ENCODE measurements around the gene FOXL3.

DNA sequence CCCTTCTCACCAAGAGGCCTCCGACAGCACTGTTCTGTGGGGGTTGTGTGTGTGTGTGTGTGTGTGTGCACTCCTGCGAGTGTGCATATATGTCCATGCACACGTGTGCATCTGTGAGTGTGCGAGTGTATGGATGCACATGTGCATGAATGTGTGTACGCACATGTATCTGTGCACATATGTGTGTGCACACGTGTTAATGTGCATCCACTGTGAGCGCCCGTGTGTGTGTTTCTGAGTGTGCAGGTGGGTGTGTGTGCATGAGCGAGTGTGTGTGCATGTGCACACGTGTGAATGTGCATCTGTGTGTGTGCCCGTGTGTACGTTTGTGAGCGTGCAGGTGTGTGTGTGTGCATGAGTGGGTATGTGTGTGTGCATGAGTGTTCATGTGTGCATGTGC is 48.5 kb upstream of the FOXL3 start:
- TF ChIP-seq YY1 (IDR thresholded peaks at IDR 0.05) (no peak), EGR1 (IDR thresholded peaks at IDR 0.05; ENCODE audit: low read depth in 2 of 2) (no peak), RAD21 (IDR thresholded peaks at IDR 0.05) (no peak), FOXA1 (IDR thresholded peaks at IDR 0.05) (no peak), TAF1 (conservative IDR thresholded peaks at IDR 0.05) (no peak), SP1 (IDR thresholded peaks at IDR 0.05) (no peak), HNF4G (IDR thresholded peaks at IDR 0.05) (no peak), RXRA (IDR thresholded peaks at IDR 0.05) (no peak)
- TF ChIP-seq, protein P1, sequence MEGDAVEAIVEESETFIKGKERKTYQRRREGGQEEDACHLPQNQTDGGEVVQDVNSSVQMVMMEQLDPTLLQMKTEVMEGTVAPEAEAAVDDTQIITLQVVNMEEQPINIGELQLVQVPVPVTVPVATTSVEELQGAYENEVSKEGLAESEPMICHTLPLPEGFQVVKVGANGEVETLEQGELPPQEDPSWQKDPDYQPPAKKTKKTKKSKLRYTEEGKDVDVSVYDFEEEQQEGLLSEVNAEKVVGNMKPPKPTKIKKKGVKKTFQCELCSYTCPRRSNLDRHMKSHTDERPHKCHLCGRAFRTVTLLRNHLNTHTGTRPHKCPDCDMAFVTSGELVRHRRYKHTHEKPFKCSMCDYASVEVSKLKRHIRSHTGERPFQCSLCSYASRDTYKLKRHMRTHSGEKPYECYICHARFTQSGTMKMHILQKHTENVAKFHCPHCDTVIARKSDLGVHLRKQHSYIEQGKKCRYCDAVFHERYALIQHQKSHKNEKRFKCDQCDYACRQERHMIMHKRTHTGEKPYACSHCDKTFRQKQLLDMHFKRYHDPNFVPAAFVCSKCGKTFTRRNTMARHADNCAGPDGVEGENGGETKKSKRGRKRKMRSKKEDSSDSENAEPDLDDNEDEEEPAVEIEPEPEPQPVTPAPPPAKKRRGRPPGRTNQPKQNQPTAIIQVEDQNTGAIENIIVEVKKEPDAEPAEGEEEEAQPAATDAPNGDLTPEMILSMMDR (IDR thresholded peaks at IDR 0.05; ENCODE audit: low read depth, low read length, missing input control) = no peak
- TF ChIP-seq, protein P2, sequence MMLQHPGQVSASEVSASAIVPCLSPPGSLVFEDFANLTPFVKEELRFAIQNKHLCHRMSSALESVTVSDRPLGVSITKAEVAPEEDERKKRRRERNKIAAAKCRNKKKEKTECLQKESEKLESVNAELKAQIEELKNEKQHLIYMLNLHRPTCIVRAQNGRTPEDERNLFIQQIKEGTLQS (IDR thresholded peaks at IDR 0.05) = no peak
- TF ChIP-seq, protein P3, sequence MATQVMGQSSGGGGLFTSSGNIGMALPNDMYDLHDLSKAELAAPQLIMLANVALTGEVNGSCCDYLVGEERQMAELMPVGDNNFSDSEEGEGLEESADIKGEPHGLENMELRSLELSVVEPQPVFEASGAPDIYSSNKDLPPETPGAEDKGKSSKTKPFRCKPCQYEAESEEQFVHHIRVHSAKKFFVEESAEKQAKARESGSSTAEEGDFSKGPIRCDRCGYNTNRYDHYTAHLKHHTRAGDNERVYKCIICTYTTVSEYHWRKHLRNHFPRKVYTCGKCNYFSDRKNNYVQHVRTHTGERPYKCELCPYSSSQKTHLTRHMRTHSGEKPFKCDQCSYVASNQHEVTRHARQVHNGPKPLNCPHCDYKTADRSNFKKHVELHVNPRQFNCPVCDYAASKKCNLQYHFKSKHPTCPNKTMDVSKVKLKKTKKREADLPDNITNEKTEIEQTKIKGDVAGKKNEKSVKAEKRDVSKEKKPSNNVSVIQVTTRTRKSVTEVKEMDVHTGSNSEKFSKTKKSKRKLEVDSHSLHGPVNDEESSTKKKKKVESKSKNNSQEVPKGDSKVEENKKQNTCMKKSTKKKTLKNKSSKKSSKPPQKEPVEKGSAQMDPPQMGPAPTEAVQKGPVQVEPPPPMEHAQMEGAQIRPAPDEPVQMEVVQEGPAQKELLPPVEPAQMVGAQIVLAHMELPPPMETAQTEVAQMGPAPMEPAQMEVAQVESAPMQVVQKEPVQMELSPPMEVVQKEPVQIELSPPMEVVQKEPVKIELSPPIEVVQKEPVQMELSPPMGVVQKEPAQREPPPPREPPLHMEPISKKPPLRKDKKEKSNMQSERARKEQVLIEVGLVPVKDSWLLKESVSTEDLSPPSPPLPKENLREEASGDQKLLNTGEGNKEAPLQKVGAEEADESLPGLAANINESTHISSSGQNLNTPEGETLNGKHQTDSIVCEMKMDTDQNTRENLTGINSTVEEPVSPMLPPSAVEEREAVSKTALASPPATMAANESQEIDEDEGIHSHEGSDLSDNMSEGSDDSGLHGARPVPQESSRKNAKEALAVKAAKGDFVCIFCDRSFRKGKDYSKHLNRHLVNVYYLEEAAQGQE (IDR thresholded peaks at IDR 0.05) = no peak
- TF ChIP-seq, protein P4, sequence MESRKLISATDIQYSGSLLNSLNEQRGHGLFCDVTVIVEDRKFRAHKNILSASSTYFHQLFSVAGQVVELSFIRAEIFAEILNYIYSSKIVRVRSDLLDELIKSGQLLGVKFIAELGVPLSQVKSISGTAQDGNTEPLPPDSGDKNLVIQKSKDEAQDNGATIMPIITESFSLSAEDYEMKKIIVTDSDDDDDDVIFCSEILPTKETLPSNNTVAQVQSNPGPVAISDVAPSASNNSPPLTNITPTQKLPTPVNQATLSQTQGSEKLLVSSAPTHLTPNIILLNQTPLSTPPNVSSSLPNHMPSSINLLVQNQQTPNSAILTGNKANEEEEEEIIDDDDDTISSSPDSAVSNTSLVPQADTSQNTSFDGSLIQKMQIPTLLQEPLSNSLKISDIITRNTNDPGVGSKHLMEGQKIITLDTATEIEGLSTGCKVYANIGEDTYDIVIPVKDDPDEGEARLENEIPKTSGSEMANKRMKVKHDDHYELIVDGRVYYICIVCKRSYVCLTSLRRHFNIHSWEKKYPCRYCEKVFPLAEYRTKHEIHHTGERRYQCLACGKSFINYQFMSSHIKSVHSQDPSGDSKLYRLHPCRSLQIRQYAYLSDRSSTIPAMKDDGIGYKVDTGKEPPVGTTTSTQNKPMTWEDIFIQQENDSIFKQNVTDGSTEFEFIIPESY (IDR thresholded peaks at IDR 0.05) = no peak
- TF ChIP-seq, protein P5, sequence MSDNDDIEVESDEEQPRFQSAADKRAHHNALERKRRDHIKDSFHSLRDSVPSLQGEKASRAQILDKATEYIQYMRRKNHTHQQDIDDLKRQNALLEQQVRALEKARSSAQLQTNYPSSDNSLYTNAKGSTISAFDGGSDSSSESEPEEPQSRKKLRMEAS (IDR thresholded peaks at IDR 0.05) = no peak

All from liver (tissue), 3 donors.